Esophagus squamous epithelium (tissue), 5 donors: ENCODE results near the gene ABHD10. TPM values are rescaled to one million over a fixed set of nuclear protein-coding genes. Genes with fewer than 3 reads are reported as not detected.

ENCODE experiments used
- DNase-seq: peaks from one replicate; lab custom pipeline; 2025; lab: John Stamatoyannopoulos, UW
- H3K27ac ChIP-seq, 4 donors: fragments of 200-600 bp; sonication (generic); one replicate each; pipeline ENCODE4 v1.5.1; 2016 to 2019; ENCODE audit warnings: mild to moderate bottlenecking in 1 of 4
- H3K27me3 ChIP-seq, 4 donors: fragments of 200-600 bp; sonication (generic); 1 replicate in 3 of 4; 2 replicates in 1 of 4; pipeline versions ENCODE4 v1.5.1 to v1.6.0; 2017 to 2021; ENCODE audit warnings: antibody characterized with exemption in 1 of 4
- H3K36me3 ChIP-seq, 3 donors: fragments of 200-600 bp; sonication (generic); one replicate each; pipeline ENCODE4 v1.5.1; 2016 to 2019
- H3K4me1 ChIP-seq, 3 donors: fragments of 200-600 bp; sonication (generic); one replicate each; pipeline ENCODE4 v1.5.1; 2017 to 2019
- H3K4me3 ChIP-seq, 4 donors: fragments of 200-600 bp; sonication (generic); 1 replicate in 3 of 4; 2 replicates in 1 of 4; pipeline ENCODE4 v1.5.1; 2016 to 2019; ENCODE audit warnings: mild to moderate bottlenecking in 2 of 4, moderate library complexity in 1 of 4
- H3K9me3 ChIP-seq, 3 donors: fragments of 200-600 bp; sonication (generic); one replicate each; pipeline ENCODE4 v1.5.1; 2016 to 2019
- CTCF ChIP-seq, 6 experiments: fragments of 450-650 bp in 4 of 6; fragments of 200-600 bp in 2 of 6; sonication (generic) in 2 of 6; IDR thresholded peaks; one replicate each; pipeline ENCODE4 v1.5.1; 2016 to 2019; ENCODE audit warnings: antibody characterized with exemption in 6 of 6, mild to moderate bottlenecking in 4 of 6, moderate library complexity in 4 of 6
- POLR2A ChIP-seq, 4 donors: fragments of 450-650 bp; IDR thresholded peaks; one replicate each; pipeline ENCODE4 v1.6.1; 2017; ENCODE audit warnings: antibody characterized with exemption in 4 of 4, mild to moderate bottlenecking in 4 of 4, moderate library complexity in 3 of 4
- WGBS, 2 donors: methylation state at CpG; one replicate each; pipeline ENCODE4 v1.1.5; 2018; 5-methylcytosine and 5-hydroxymethylcytosine counted together
- intact Hi-C: fragments of 100-400 bp; cut with DNase I; formaldehyde crosslinking; loops from one replicate; pipeline ENCODE4 v1.15.0; 2022
- total RNA-seq, 4 donors: library from RNA; depleted of rRNA; stranded (reverse); fragments of >200 nt; gene quantifications; one replicate each; pipeline ENCODE4 v1.1.0, GENCODE V29; 2016
- donor health status: DM: yes; HTN: yes; CAD: no.

Gene ABHD10
- total RNA-seq, 4 donors from 2014 or later = 10.2 to 22.5 (median 13.1) TPM

GRCh38 chr3:111937871-111938270 is 41.0 kb upstream of the ABHD10 start:
- no peak for TF ChIP-seq POLR2A (IDR thresholded peaks at IDR 0.05)
- H3K36me3 ChIP-seq = peaks cover 0 to 49% (median 5%) of the 10 kb centered on the region in 3 donors

GRCh38 chr3:111939873-111940272 is 39.0 kb upstream of the ABHD10 start:
- intact Hi-C loops = no loop called here
- 93 to 96% methylated on average over 2 of the region's 2 CpGs for WGBS, 2 donors
- DNase-seq = no peak
- TF ChIP-seq POLR2A (IDR thresholded peaks at IDR 0.05) (no peak), CTCF (IDR thresholded peaks at IDR 0.05) (no peak)
- peaks cover 0 to 7% (median 0%) of the 10 kb centered on the region in 3 donors for H3K4me1 ChIP-seq
- no peaks in the 10 kb centered on the region for H3K27me3 ChIP-seq
- H3K9me3 ChIP-seq = no peaks in the 10 kb centered on the region
- H3K27ac ChIP-seq = no peak overlapping the region
- H3K4me3 ChIP-seq = no peak overlapping the region
- peaks cover 0 to 45% (median 5%) of the 10 kb centered on the region in 3 donors for H3K36me3 ChIP-seq

More at GRCh38 chr3:111937871-111938270, 41.0 kb upstream of the ABHD10 start:
- DNase-seq = no peak
- no peaks in the 10 kb centered on the region for H3K27me3 ChIP-seq
- no peak overlapping the region for H3K4me3 ChIP-seq
- peaks cover 0 to 7% (median 0%) of the 10 kb centered on the region in 3 donors for H3K4me1 ChIP-seq
- H3K27ac ChIP-seq = no peak overlapping the region
- intact Hi-C loops = no loop called here
- H3K9me3 ChIP-seq = no peaks in the 10 kb centered on the region

GRCh38 chr3:111943533-111943932 is 35.3 kb upstream of the ABHD10 start:
- intact Hi-C loops = no loop called here
- H3K36me3 ChIP-seq = peaks cover 0 to 45% (median 5%) of the 10 kb centered on the region in 3 donors

GRCh38 chr3:111944372-111944771 is 34.5 kb upstream of the ABHD10 start:
- no peak for TF ChIP-seq POLR2A (IDR thresholded peaks at IDR 0.05)
- intact Hi-C loops = no loop called here
- Histone ChIP-seq H3K9me3 (no peaks in the 10 kb centered on the region), H3K4me1 (peaks cover 0 to 5% (median 3%) of the 10 kb centered on the region in 3 donors), H3K4me3 (no peak overlapping the region), H3K27ac (no peak overlapping the region), H3K36me3 (peaks cover 0 to 44% (median 9%) of the 10 kb centered on the region in 3 donors), H3K27me3 (no peaks in the 10 kb centered on the region)
- DNase-seq = no peak
- WGBS, 2 donors = 95% methylated on average over 4 of the region's 4 CpGs

More at GRCh38 chr3:111943533-111943932, 35.3 kb upstream of the ABHD10 start:
- H3K4me1 ChIP-seq = peaks cover 0 to 5% (median 3%) of the 10 kb centered on the region in 3 donors
- TF ChIP-seq POLR2A (IDR thresholded peaks at IDR 0.05) = no peak
- no peak for TF ChIP-seq CTCF (IDR thresholded peaks at IDR 0.05)
- no peak for DNase-seq
- H3K9me3 ChIP-seq = no peaks in the 10 kb centered on the region
- H3K27ac ChIP-seq = no peak overlapping the region
- 64 to 90% methylated on average over 2 of the region's 2 CpGs for WGBS, 2 donors
- H3K4me3 ChIP-seq = no peak overlapping the region
- H3K27me3 ChIP-seq = no peaks in the 10 kb centered on the region

GRCh38 chr3:111947231-111947630 is 31.6 kb upstream of the ABHD10 start:
- Histone ChIP-seq H3K27ac (no peak overlapping the region), H3K27me3 (no peaks in the 10 kb centered on the region), H3K4me3 (no peak overlapping the region), H3K36me3 (peaks cover 0 to 15% (median 4%) of the 10 kb centered on the region in 3 donors), H3K4me1 (peaks cover 0 to 5% (median 3%) of the 10 kb centered on the region in 3 donors), H3K9me3 (no peaks in the 10 kb centered on the region)
- no peak for DNase-seq
- intact Hi-C loops = no loop called here
- 17 to 22% methylated on average over 1 of the region's 1 CpG for WGBS, 2 donors
- TF ChIP-seq POLR2A (IDR thresholded peaks at IDR 0.05) (no peak), CTCF (IDR thresholded peaks at IDR 0.05) (no peak)

GRCh38 chr3:111948786-111949185 is 30.0 kb upstream of the ABHD10 start:
- H3K9me3 ChIP-seq = no peaks in the 10 kb centered on the region
- no peak overlapping the region for H3K27ac ChIP-seq
- intact Hi-C loops = no loop called here
- H3K36me3 ChIP-seq = peaks cover 0 to 20% (median 4%) of the 10 kb centered on the region in 3 donors
- no peak for DNase-seq
- TF ChIP-seq POLR2A (IDR thresholded peaks at IDR 0.05) (no peak), CTCF (IDR thresholded peaks at IDR 0.05) (no peak)
- H3K4me3 ChIP-seq = no peak overlapping the region
- 90 to 91% methylated on average over 8 to 9 of the region's 9 CpGs for WGBS, 2 donors
- H3K4me1 ChIP-seq = peaks cover 0 to 5% (median 3%) of the 10 kb centered on the region in 3 donors
- H3K27me3 ChIP-seq = no peaks in the 10 kb centered on the region
